Sigmoid colon (tissue), 3 donors: ENCODE data around the gene MTA3.

ENCODE experiments used
- POLR2A ChIP-seq, 2 donors: fragments of 450-650 bp; IDR thresholded peaks; one replicate each; pipeline ENCODE4 v1.6.1; 2016; ENCODE audit warnings: antibody characterized with exemption in 2 of 2, mild to moderate bottlenecking in 2 of 2, moderate library complexity in 2 of 2
- TF ChIP-seq, protein P1 (sequence below), 4 experiments: fragments of 450-650 bp in 3 of 4; fragments of 200-600 bp in 1 of 4; IDR thresholded peaks; one replicate each; pipeline ENCODE4 v1.5.1; 2016 to 2019; ENCODE audit warnings: antibody characterized with exemption in 4 of 4, mild to moderate bottlenecking in 3 of 4, moderate library complexity in 2 of 4

DNA sequence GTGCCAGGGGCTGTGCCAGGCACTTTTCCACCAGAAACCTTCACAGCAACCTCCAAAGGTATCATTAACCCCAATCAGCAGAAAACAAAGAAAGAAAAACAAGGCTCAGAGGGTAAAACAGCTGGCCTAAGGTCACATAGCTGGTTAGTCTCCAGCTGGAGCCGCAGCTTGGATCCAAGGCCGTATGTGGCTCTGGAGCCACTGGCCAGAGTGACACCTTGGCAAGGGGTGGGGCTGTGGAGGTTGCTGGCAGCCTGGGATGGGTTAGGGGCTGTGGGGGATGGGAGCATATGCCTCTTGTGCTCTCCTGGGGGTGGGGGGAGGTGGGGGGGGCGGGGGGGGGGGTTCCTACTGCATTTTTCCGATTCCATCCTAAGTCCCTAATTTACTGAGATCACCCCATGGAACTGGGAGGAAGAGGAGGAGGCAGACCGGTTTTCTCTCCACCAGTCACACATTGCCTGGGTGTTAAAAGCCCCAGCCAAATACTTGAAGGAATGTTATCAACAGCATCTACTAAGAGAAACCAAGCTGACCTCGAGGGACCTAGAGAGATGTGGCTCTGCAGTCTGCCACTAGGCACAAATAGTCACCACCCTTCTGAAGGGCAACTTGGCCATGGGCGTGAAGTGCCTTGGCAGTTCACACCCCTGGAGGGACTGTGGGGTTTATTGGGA, 215.9 kb downstream of the MTA3 start:
- TF ChIP-seq POLR2A (IDR thresholded peaks at IDR 0.05), result no peak
- TF ChIP-seq, protein P1, sequence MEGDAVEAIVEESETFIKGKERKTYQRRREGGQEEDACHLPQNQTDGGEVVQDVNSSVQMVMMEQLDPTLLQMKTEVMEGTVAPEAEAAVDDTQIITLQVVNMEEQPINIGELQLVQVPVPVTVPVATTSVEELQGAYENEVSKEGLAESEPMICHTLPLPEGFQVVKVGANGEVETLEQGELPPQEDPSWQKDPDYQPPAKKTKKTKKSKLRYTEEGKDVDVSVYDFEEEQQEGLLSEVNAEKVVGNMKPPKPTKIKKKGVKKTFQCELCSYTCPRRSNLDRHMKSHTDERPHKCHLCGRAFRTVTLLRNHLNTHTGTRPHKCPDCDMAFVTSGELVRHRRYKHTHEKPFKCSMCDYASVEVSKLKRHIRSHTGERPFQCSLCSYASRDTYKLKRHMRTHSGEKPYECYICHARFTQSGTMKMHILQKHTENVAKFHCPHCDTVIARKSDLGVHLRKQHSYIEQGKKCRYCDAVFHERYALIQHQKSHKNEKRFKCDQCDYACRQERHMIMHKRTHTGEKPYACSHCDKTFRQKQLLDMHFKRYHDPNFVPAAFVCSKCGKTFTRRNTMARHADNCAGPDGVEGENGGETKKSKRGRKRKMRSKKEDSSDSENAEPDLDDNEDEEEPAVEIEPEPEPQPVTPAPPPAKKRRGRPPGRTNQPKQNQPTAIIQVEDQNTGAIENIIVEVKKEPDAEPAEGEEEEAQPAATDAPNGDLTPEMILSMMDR (IDR thresholded peaks at IDR 0.05), result no peak
